ENCODE results near the gene RBBP5.

Gene RBBP5

GRCh38 chr1:205056956-205057568 lies 64.7 kb downstream of the RBBP5 start:
- no peak for DNase-seq (ENCODE audit: low read depth)

DNA sequence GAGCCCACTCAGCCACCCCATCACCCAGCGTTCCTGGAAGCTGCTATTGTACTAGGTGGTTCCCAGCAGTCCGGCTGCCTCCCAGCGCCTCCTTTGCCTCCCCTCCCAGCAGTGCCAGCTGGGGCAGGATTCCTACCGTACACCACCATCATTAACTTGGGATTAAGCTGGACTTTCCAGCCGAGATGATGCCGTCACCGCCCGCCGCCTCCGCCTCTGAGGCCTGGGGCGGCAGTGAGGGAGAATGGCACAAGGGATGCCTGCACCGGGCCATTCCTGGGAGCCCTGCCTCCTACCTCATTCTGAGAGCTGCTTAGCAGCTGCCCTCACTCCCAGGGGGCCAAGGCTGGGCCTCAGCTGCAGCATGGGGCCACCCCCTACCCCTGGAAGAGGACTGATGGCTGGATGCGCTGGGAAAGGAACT lies 65.6 kb downstream of the RBBP5 start:
- no peak for DNase-seq (ENCODE audit: low read depth)

DNA sequence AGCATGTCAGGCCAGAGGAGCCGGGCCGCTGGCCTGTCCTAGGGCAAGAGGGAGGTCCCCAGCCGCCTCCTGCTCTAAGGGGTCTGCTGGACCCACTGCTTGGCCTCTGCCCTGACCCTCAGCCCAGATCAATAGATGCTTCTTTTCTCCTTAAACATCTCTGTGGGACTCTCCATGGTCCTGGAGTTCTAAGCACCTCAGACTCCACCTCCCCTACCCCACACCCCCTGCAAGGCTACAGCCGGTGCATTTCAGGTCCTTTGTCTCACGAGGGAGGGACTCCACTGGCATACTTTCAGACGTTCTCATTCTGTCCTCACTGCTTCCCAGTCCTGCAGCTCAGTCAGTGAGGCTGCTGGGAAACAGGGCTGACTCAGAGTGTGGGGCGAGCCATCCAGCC lies 67.8 kb downstream of the RBBP5 start:
- no peak for DNase-seq (ENCODE audit: low read depth)

DNA sequence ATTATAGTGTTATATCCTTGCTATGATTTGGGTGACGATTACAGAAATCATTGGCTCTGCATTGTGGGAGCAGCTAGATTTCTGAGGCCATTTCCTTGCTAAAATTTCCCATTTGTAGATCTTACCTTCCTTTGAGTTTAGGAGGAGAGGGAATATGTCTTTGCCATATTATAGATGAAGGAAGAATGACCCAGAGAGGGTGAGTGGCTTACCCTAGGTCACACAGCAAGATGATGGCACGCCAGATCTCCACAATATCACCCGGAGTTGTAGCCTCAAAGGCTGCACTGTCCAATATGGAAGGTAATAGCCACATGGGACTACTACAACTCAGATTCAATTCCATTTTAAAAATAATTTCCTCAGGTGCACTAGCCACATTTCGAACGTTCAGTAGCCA lies 68.5 kb downstream of the RBBP5 start:
- DNase-seq (ENCODE audit: low read depth) = no peak

GRCh38 chr1:205052690-205053089 lies 69.1 kb downstream of the RBBP5 start:
- DNase-seq (ENCODE audit: low read depth) = no peak

- DNase-seq (ENCODE audit: low read depth) = no peak
Measured at GRCh38 chr1:205049479-205049878, 72.3 kb downstream of the RBBP5 start.

DNA sequence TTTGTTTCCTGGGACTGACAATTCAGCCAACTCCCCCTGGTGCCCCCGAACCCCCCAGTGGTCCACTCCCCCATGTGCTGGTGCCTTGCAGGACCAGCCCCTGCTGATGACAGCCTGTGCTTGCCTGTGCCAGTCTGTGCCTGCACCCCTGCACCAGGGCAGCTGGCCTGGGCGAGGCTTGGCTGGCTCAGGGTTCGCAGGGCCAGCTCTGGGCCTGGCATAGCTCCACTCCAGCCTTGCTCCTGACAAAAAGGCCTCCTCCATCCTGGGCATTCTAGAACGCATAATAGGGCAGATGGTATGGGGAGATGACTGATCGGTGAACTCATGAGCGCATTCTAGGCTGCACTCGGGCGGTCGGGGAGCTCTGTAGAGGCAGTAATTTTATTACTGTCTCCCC lies 73.4 kb downstream of the RBBP5 start:
- DNase-seq (ENCODE audit: low read depth) = no peak

- DNase-seq (ENCODE audit: low read depth) = no peak
Measured at GRCh38 chr1:205047764-205048231, 74.0 kb downstream of the RBBP5 start.

- DNase-seq (ENCODE audit: low read depth) = no peak
Measured at GRCh38 chr1:205046870-205047269, 74.9 kb downstream of the RBBP5 start.

DNA sequence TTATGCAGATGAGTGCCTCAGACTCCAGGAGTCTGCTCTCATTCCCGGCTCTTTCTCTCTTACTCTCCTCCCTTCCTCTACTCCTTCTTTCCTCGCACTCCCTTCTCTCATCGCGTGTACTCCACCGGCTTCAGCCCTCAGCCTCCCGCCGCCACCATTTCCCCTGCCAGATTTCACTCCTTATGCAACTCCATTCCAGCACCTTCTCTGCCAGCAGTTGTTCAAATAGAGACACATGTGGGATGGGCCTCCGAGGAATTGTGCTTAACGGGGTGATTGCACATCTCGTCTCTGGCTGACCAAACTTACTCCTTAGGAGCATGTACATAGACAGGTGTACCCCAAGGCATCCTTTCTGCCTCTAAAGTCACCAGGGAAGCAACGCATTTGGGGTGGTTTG lies 76.6 kb downstream of the RBBP5 start:
- no peak for DNase-seq (ENCODE audit: low read depth)

- no peak for DNase-seq (ENCODE audit: low read depth)
Measured at GRCh38 chr1:205044741-205045140, 77.0 kb downstream of the RBBP5 start.

DNA sequence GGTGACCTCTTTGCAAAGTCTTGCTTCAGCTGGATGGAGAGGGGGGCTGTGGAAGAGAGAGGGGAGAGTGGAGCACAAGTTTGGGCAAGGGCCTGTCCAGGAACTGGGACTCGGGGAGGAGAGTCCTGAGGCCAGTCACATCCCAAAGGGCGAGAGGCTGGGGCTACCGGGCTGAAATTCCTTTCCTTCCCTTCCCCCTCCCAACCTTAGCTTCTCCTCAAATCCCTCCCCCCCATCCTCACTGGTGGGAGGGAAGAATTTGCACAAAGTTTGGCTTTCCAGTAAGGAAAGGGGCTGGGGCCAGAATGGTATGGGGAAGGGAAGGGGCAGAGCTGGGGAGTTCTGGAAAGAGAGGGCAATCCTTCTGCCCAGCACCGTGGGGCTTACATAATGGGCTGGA lies 77.9 kb downstream of the RBBP5 start:
- DNase-seq (ENCODE audit: low read depth) = no peak

- DNase-seq (ENCODE audit: low read depth) = no peak
Measured at GRCh38 chr1:205042911-205043806, 78.6 kb downstream of the RBBP5 start, which contains the start of gene CNTN2. TSS of gene CNTN2 (plus strand) at chr1:205043212. CDS start at chr1:205053186, 9,974 bp downstream.

- no peak for DNase-seq (ENCODE audit: low read depth)
Measured at GRCh38 chr1:205041998-205042910, 79.5 kb downstream of the RBBP5 start.

DNA sequence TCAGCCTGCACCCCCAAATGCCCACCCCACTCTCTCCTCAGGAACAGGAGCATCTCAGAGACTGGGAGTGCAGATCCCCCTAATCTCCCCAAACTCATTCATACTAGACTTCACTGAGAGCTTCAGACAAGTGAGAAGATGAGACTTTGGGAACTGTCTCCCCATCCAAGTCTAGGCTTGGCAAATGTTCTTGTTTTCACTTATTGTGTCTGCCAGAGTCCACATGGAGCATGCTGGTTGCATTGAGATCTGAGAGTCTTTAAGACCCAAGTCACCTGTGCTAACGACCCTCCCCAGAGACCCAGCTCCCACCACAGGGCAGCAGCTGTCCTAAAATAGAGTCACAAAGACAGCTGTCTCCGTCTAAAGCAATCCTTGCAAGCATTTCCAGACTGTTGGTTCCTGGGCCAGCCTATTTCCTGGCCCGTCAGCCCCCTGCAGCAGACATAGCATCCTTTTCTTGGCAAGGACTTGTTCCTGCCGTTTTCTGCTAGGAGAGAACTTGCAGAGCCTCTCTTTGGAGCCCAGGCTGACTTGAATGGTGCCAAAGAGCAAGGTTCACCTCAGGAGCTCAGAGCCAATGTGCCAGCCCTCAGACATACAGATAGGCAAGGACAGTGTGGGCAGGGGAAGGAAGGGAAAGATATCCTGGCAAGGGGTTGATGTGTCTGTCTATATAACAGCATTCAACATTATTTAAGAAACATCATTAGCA lies 80.6 kb downstream of the RBBP5 start:
- DNase-seq (ENCODE audit: low read depth) = no peak

- no peak for DNase-seq (ENCODE audit: low read depth)
Measured at GRCh38 chr1:205038132-205038786, 83.5 kb downstream of the RBBP5 start.

DNA sequence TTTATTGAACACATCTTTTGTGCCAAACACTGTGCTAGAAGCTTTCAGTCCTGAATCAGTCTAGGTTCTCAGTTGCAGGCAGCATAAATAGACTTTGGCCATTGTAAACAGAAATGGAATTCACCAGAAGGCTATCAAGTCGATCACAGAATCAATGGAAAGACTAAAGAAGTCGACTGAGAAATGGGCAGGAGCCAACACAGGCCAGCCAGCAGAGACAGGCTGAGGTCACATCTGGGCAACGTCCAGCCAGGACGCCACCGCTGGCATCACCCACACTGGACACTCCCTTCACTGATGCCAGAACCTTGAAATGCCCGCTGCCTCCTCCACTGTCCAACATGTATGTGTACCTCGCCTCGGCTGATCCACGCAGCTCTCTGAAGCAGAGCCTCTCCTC lies 84.2 kb downstream of the RBBP5 start:
- no peak for DNase-seq (ENCODE audit: low read depth)

Measured in GM04503 (cell line).